C4-2B (cell line): ENCODE results near the gene MED4.

Source experiments
- CTCF ChIP-seq: fragments of 450-650 bp; conservative IDR thresholded peaks from 2 replicates; pipeline ENCODE4 v1.5.1; 2017; ENCODE audit warnings: mild to moderate bottlenecking
- ZFX ChIP-seq: fragments of 450-650 bp; IDR thresholded peaks from 2 replicates; pipeline ENCODE4 v1.6.1; 2017

DNA sequence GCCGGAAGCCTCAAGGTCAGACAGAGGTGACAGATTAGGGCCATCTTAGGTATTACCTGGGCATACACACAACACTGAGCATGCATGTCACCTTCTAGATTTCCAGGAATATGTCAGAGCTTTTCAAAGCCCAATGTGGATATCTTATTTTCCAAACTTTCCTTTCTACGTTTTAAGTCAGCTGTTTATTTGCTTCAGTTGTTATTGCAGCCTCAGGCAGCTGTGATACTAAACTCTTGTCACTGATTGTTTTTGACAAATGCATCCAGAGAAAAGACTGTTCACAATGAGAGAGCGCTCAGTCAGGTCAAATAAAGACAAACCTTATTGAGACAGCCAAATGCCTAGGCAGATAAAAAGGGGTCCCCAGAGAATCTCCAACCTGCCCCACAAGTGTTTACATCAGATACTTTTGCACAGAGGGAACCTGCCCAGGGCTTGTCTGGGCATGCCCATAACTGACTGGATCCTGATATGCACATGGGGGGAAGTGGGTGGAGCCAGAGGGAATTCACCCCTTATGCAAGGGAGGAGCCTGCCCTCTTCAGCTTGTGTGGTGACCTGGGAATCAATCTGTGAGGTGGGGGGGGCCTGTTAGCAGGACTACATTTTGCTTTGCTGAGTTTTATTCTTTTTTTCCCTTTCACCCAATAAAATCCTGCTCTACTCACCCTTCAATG, 28.5 kb downstream of the MED4 start:
- TF ChIP-seq CTCF (no peak), ZFX (no peak)
